Epithelial cell of prostate (primary cell): Measurements from ENCODE around the gene PRDX5.

Experiments
- DNase-seq: peaks from one replicate; pipeline ENCODE4 v3.0.0-alpha.2; 2011; ENCODE audit warnings: low read depth, low spot score
- H3K27ac ChIP-seq: fragments of 450-650 bp; 2 replicates; pipeline ENCODE4 v1.5.1; 2017; ENCODE audit warnings: mild to moderate bottlenecking

Gene PRDX5

DNA sequence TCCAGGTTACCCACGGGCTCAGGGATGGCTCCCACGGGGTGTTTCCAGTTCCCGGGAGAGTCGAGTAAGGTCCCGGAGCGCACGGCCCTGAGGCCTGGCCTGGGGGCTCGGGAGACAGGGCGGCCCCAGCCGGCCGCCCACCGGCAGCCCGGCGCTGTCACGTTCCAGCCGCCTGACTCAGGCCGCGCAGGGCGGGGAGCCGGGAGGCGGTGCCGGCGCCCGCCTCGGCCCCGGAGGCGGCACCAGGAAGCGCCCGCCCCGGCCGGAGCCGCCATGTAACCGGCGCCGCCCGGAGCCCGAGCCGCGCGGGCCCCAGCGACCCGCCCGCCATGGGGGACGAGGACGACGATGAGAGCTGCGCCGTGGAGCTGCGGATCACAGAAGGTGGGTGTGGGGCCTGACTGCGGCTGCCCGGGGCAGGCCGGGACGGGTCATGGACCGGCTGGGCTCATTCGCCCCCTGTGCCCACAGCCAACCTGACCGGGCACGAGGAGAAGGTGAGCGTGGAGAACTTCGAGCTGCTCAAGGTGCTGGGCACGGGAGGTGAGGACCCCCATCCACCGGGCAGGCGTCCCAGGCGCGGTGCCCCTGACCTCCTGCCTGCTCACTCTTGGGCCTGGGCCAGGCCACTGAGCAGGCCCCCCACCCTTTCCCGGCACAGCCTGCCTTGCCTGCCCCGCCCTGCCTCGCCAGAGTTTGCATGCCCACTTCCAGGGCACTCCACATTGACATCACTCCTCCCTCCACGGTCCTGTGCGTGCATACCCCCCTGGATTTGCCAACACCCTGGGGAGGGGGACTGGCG, 41.2 kb downstream of the PRDX5 start, which contains the start of gene RPS6KA4:
TSS of gene RPS6KA4 (plus strand) at position 256 of the 805 bp plus-strand sequence. CDS start at position 330, 74 bp downstream.
- no peak for DNase-seq
- peak within 1 kb of the TSS; percentile 93 for H3K27ac ChIP-seq

DNA sequence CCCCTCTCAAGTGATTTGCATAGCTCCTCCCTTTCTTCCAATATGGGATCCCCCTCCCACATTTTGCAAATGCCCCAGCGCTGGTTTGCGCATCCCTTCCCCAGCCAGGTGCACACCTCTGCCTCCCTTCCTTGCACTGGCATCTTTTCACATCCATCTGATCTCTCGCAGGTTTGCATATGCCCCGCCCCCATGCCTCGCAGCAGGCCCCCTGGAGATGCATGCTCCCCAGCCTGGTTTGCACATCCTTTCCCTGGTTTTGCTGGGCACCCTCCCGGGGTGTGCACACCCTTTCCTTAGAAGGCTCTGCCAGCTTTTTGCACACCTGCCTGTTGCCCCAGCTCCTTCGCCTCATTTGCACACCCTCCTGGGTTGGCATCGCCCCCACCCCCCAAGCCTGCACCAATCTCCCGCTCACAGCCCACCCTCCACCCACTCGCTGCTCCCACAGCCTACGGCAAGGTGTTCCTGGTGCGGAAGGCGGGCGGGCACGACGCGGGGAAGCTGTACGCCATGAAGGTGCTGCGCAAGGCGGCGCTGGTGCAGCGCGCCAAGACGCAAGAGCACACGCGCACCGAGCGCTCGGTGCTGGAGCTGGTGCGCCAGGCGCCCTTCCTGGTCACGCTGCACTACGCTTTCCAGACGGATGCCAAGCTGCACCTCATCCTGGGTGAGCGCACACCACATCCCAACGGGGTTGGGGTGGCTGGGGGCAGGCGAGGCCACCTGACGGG, 42.0 kb downstream of the PRDX5 start:
- peak overlapping the region; percentile 93 for H3K27ac ChIP-seq
- DNase-seq = no peak

DNA sequence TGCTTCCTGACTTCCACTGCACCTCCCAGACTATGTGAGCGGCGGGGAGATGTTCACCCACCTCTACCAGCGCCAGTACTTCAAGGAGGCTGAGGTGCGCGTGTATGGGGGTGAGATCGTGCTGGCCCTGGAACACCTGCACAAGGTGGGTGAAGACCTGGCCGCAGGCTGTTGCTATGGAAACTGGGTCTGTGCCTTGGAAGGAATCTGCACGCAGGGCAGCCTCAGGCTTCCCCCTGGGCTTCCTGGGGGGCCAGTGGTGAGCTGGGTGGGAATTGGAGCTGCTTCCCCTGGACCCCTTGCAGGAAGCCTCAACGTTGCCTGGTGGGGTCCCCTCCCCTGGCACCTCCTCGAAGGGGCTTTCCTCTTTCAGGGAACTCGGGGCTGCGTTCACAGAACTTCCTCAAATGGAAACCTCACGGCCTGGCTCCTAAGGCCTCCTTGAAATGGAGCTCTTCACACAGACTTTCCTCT, 42.6 kb downstream of the PRDX5 start:
- H3K27ac ChIP-seq = no peak overlapping the region
- no peak for DNase-seq

DNA sequence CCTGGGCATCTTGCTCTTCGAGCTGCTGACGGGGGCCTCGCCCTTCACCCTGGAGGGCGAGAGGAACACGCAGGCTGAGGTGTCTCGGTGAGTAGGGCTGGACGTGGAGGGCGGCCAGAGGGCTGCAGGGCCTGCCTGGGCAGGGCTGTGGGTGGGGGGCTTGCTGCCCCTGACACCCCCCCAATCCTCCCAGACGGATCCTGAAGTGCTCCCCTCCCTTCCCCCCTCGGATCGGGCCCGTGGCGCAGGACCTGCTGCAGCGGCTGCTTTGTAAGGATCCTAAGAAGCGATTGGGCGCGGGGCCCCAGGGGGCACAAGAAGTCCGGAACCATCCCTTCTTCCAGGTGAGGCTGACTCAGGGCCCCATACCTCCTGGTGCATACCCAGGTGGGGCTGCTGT, 43.7 kb downstream of the PRDX5 start:
- H3K27ac ChIP-seq = no peak overlapping the region

DNA sequence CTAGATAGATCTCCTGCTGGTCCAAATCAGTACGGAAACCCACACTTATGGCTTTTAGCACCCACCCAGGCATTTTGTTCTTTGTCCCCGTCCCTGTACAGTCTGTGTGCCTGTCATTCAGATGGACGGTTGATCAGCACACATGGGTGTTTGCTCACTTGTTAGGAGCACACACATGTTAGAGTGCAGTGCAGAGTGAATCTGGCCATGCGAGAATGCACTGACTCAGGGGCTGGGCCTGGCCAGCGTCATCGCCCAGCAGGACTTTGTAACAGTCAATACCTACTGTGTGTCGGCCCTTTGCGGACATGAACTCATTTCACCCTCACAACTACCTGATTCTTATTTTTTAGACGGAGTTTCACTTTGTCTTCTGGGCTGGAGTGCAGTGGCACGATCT, 44.4 kb downstream of the PRDX5 start:
- no peak overlapping the region for H3K27ac ChIP-seq
- no peak for DNase-seq

More for the DNA sequence above, 43.7 kb downstream of the PRDX5 start:
- no peak for DNase-seq

DNA sequence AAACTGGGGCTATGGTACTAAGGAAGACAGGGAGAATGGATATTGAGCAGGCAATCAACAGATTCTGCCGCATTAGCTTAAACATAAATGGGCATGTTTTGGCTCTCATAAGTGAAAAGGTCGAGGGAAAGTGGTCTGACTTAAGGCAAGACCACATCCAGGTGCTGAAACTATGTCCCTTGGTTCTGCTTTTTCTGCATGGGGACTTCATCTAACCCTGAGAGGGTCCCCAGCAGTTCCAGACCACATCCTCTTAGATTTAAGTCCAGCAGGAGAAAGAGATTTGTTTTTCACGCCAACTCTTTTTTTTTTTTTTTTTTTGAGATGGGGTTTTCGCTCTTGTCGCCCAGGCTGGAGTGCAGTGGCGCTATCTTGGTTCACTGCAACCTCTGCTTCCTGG, 46.5 kb downstream of the PRDX5 start:
- DNase-seq = no peak
- no peak overlapping the region for H3K27ac ChIP-seq

DNA sequence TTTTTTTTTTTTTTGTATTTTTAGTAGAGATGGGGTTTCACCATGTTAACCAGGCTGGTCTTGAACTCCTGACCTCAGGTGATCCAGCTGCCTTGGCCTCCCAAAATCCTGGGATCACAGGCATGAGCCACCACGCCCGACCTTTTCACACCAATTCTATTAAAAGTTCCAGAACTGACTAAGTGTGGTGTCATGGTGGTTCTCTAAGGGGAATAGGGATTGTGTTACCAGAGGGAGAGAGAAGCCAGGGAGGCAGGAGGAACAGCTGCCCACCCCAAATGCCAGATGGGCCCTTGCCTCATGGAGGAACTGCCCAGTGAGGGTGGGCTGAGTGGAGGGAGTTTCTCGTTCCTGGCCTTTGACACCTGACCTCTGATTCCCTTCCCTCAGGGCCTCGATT, 47.0 kb downstream of the PRDX5 start:
- H3K27ac ChIP-seq = no peak overlapping the region
- no peak for DNase-seq

DNA sequence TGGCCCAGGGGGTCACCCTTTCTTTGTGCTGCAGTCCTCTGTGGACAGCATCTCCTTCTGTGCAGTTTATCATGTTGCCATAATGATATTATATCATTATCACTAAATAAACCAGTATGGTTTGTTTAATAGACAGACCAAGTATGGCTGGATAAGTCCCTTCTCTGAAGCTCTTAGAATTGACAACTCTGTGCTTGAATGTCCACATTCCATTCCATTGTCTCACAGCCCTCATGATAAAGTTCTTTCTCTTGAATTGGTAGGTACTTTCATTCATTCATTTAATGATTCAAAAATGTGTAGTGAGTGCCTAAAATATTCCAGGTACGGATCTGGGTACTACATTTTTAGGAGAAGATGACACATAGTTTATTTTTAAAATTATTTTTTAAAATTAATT, 48.8 kb downstream of the PRDX5 start:
- no peak for DNase-seq
- peak overlapping the region; percentile 34 for H3K27ac ChIP-seq

DNA sequence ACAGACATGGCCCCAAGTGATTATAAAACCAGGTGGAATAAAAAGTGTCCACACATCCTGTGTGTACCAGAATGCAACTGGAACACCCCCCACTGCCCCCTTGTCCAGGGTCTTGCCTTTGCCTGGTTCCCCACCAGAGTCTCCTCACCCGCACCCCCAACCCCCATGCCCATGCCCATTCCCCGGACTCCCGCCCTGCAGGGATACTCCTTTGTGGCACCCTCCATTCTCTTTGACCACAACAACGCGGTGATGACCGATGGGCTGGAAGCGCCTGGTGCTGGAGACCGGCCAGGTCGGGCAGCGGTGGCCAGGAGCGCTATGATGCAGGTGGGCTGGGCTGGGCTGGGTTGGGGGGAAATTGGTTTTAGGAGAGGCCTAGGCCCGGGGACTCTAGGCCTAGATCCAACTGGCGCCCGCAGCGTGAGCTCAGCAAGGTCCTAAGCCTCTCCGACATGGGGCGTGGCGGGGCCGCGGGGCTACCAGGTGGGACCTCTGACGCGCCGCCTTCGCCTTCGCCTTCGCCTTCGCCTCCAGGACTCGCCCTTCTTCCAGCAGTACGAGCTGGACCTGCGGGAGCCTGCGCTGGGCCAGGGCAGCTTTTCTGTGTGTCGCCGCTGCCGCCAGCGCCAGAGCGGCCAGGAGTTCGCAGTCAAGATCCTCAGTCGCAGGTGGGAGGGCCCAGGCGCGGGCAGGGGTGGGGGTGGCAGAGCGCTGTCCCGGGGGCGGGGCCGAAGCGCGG, 50.2 kb downstream of the PRDX5 start:
- no peak overlapping the region for H3K27ac ChIP-seq
- no peak for DNase-seq

DNA sequence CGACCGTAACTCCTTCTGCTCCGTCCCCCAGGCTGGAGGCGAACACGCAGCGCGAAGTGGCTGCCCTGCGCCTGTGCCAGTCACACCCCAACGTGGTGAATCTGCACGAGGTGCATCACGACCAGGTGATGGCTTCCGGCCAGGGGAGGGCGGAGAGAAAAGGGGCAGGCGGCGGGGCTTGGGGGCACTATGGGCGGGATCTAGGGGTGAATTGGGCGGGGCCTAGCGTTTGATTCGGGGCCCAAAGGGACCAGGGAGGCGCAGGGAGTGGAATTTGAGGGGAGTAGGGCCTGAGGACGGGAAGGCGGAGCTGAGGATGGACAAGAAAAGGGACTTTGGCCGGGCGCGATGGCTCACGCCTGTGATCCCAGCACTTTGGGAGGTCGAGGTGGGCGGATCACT, 50.8 kb downstream of the PRDX5 start:
- H3K27ac ChIP-seq = no peak overlapping the region
- no peak for DNase-seq

DNA sequence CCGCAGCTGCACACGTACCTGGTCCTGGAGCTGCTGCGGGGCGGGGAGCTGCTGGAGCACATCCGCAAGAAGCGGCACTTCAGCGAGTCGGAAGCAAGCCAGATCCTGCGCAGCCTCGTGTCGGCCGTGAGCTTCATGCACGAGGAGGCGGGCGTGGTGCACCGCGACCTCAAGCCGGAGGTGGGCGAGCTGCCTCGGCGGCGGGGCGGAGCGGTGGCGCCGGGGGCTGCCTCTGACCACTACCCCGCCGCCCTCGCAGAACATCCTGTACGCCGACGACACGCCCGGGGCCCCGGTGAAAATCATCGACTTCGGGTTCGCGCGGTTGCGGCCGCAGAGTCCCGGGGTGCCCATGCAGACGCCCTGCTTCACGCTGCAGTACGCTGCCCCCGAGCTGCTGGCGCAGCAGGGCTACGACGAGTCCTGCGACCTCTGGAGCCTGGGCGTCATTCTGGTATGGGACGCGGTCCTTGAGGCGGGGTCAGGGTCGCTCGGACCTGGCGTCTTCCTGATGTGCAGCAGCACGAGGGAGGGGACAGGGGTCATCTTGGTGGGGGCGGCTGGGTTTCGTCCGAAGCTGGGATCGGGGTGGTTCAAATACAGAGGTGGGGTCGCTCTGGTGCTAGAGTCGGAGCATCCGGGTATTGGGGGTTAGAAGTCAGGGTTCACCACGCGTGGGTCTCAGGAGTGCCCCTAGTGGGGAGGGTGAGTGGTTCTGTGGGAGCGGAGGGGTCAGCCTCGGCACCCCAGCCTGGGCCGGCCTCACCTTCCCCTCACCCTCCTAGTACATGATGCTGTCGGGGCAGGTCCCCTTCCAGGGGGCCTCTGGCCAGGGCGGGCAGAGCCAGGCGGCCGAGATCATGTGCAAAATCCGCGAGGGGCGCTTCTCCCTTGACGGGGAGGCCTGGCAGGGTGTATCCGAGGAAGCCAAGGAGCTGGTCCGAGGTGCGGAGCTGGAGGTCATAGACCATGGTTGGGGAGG, 51.8 kb downstream of the PRDX5 start:
- H3K27ac ChIP-seq = no peak overlapping the region
- DNase-seq = no peak

DNA sequence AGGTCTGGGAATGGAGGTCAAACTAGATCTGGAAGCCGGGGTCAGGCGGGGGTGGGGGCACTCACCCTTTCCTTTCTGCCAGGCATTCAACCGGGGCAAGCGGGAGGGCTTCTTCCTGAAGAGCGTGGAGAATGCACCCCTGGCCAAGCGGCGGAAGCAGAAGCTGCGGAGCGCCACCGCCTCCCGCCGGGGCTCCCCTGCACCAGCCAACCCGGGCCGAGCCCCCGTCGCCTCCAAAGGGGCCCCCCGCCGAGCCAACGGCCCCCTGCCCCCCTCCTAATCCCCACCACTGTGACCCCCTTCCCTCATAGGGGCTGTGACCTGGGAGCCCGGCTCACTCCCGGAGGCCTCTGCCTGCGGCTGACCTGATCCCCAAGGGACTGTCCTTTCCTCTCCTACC, 53.3 kb downstream of the PRDX5 start:
- no peak overlapping the region for H3K27ac ChIP-seq
- DNase-seq = no peak
